GM19351 (cell line): ENCODE data around the gene PC.

ENCODE experiments used
- ATAC-seq: cut with Tn5 transposase; IDR thresholded peaks from one replicate; pipeline ENCODE4 v1.9.1; 2021; ENCODE audit warnings: mild to moderate bottlenecking, moderate library complexity; ENCODE audit not compliant: unreplicated experiment

Gene PC

GRCh38 chr11:66885950-66886440 is 72.2 kb downstream of the PC start:
- ATAC-seq = no peak

DNA sequence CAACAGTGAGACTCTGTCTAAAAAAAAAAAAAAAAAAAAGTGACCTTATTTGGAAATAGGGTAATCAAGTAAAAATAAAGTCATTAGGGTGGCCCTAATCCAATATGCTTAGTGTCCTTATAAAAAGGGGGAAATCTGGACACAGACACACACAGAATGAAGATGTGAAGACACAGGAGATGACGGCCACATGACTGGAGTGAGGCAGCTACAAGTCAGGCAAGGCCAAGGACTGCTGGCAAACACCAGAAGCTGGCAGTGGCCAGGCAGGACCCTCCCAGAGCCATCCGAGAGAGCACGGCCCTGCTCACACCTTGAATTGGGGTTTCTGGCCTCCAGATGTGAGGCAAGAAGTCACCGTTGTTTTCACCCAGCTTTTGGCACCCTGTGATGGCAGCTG is 72.7 kb downstream of the PC start:
- ATAC-seq = no peak

GRCh38 chr11:66884443-66884842 is 73.7 kb downstream of the PC start:
- no peak for ATAC-seq

GRCh38 chr11:66883016-66883965 is 74.9 kb downstream of the PC start:
- no peak for ATAC-seq

- ATAC-seq = no peak
Measured at GRCh38 chr11:66882561-66883015, 75.6 kb downstream of the PC start.

- no peak for ATAC-seq
Measured at GRCh38 chr11:66881927-66882452, 76.2 kb downstream of the PC start.

DNA sequence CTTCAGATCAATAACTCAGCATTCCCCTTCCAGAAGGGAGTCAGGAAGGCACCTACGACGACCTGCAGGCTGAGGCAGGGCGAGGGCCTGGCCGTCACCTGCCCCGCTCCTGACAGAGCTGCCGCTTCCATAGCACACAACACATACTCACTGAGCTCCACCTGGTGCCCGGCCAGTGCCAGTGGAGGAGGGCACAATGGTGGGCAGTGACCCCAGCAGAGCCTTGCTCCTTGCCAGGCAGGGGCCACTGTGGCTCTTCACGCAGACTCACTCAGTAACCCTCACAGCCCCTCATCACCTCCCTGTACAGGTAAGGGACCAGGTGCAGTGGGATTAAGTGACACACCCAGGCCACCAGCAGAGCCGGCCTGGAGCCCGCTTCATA is 76.7 kb downstream of the PC start:
- no peak for ATAC-seq

GRCh38 chr11:66880496-66881450 is 77.4 kb downstream of the PC start:
- no peak for ATAC-seq

DNA sequence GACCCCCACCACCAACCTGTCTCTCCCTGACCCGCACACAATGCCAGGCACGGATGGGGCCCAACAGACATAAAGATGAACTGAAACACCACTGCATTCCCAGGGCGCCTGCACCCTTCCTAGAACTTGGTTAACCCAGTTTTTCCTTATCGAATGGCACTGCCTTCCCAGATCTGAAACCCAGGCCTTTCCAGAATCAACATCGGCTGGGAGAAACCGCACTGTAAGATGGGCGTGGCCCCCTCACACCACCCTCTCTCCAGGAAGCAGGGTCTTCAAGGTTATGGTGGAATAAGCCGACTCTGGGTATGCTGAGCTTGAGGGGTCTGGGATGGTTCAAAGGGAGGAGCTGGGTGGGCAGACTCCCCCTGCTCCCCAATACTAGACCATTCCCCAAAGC is 78.2 kb downstream of the PC start:
- no peak for ATAC-seq

- ATAC-seq = no peak
Measured at GRCh38 chr11:66879583-66879982, 78.6 kb downstream of the PC start.

- ATAC-seq = no peak
Measured at GRCh38 chr11:66879000-66879399, 79.2 kb downstream of the PC start.

DNA sequence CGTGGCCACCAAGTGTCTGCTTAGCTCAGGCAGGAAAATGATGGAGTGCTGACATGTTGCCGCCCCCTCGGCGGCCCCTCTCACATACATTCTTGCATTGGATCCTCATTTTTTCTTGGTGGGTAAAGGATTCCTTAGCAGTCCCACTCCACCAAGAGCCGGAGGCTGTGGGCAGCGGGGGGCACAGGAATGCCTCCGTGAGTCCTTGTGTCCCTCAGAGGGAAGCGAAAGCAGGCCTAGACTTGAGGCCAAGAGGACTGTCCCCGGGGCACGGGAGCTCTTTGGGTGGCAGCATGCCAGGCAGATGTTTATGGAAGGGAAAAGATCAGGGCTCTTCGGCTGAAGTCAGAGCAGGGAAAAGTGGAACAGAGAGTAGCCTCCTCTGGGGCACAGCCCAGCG is 79.7 kb downstream of the PC start:
- ATAC-seq = no peak

GRCh38 chr11:66877588-66878385 is 80.4 kb downstream of the PC start:
- no peak for ATAC-seq

GRCh38 chr11:66875378-66875777 is 82.8 kb downstream of the PC start:
- ATAC-seq = no peak

GRCh38 chr11:66874232-66874631 is 84.0 kb downstream of the PC start:
- ATAC-seq = no peak

DNA sequence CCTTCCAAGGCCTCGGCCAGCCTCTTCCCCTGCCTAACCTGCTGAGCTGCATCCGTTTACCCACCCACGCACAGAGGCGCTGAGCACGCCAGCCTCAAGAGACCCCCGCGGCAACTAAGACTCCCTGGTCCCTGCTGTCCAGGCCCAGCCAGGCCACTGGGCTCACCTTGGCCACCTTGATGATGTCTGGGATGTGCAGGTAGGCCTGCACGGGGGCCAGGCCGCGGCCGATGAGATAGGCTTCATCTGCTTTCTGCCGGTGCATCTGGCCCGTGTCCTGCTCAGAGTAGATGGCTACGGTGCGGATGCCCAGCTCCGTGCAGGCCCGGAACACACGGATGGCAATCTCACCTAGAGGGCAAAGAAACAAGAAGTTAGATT is 86.7 kb downstream of the PC start:
- no peak for ATAC-seq

- no peak for ATAC-seq
Measured at GRCh38 chr11:66870616-66871520, 87.3 kb downstream of the PC start.

DNA sequence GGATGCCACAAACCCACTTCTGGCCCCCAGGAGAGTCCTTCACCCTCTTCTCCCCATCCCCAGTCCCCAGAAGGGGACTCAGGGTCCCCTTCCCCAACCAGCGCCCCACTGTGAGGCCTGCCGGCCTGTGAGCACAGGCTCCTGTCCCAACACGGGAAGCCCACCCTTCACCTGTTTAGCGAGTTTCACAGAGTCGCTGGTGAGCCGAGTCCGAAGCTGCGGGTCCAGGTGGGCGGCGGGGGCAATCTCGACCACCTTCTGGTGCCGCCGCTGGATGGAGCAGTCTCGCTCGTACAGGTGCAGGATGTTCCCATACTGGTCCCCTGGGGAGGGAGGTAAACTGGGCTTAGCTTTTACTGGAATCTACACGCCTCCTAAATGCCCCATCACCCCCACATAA is 88.1 kb downstream of the PC start:
- ATAC-seq = no peak

- ATAC-seq = no peak
Measured at GRCh38 chr11:66869567-66869870, 88.7 kb downstream of the PC start.
